Left lung (tissue), 10 donors: Measurements from ENCODE around the gene HMG20A. TPM values are rescaled to one million over a fixed set of nuclear protein-coding genes. Genes with fewer than 3 reads are reported as not detected.

Experiments used
- ATAC-seq: fragments of 200-7000 bp; cut with Tn5 transposase; one replicate; pipeline ENCODE4 v1.9.1; 2020; ENCODE audit warnings: moderate library complexity
- DNase-seq, 4 donors: peaks; one replicate each; pipeline ENCODE4 v3.0.0-alpha.2; 2013 to 2020
- H3K27ac ChIP-seq, 2 donors: fragments of 200-600 bp; sonication (generic) in 1 of 2; one replicate each; pipeline versions ENCODE4 v1.5.0 to v1.8.0; 2020 to 2021
- H3K27me3 ChIP-seq, 2 donors: fragments of 200-600 bp; sonication (generic) in 1 of 2; one replicate each; pipeline versions ENCODE4 v1.5.0 to v1.8.0; 2020 to 2021
- H3K36me3 ChIP-seq, 2 donors: fragments of 200-600 bp; sonication (generic) in 1 of 2; one replicate each; pipeline versions ENCODE4 v1.5.0 to v1.8.0; 2020 to 2021
- H3K4me1 ChIP-seq, 2 donors: fragments of 200-600 bp; one replicate each; pipeline ENCODE4 v1.8.0; 2021
- H3K4me3 ChIP-seq, 2 donors: fragments of 200-600 bp; sonication (generic) in 1 of 2; one replicate each; pipeline versions ENCODE4 v1.5.0 to v1.8.0; 2020 to 2021; ENCODE audit warnings: mild to moderate bottlenecking in 1 of 2
- H3K9me3 ChIP-seq, 2 donors: fragments of 200-600 bp; sonication (generic) in 1 of 2; one replicate each; pipeline versions ENCODE4 v1.5.0 to v1.8.0; 2020 to 2021
- intact Hi-C, 2 donors: fragments of 100-400 bp; cut with DNase I; formaldehyde crosslinking; loops; one replicate each; pipeline versions ENCODE4 v1.11.2 to v1.14.2; 2022
- polyA plus RNA-seq, 6 donors: library from polyadenylated mRNA; unstranded; fragments of 120-200 nt; gene quantifications; one replicate each; pipeline ENCODE4 v1.2.1, GENCODE V29; 2013; ENCODE audit not compliant: insufficient read length in 6 of 6
- total RNA-seq, 2 donors: library from RNA; stranded (reverse); fragmentation: NEBNext Ultra II Directional; extraction: Animal tissue kit (Norgen Biotek cat#: 25700); gene quantifications; one replicate each; pipeline ENCODE4 v1.2.1, GENCODE V29; 2021
- TF ChIP-seq, protein P1 (sequence below), 2 donors: fragments of 200-600 bp; sonication (generic) in 1 of 2; IDR thresholded peaks; one replicate each; pipeline versions ENCODE4 v1.5.0 to v1.8.0; 2021; ENCODE audit warnings: antibody characterized with exemption in 2 of 2
- donor health status: DM: no; HTN: yes; CAD: no.
- donor health status: DM: no; HTN: no; CAD: no.

HMG20A gene
- total and polyA plus RNA-seq, 8 donors, result 34.9 to 93.5 (median 76.5) TPM

- no peaks in the 10 kb centered on the region for H3K36me3 ChIP-seq
- no peak for DNase-seq
- no peak overlapping the region for H3K4me3 ChIP-seq
- H3K27ac ChIP-seq, result no peak overlapping the region
- TF ChIP-seq, protein P1, sequence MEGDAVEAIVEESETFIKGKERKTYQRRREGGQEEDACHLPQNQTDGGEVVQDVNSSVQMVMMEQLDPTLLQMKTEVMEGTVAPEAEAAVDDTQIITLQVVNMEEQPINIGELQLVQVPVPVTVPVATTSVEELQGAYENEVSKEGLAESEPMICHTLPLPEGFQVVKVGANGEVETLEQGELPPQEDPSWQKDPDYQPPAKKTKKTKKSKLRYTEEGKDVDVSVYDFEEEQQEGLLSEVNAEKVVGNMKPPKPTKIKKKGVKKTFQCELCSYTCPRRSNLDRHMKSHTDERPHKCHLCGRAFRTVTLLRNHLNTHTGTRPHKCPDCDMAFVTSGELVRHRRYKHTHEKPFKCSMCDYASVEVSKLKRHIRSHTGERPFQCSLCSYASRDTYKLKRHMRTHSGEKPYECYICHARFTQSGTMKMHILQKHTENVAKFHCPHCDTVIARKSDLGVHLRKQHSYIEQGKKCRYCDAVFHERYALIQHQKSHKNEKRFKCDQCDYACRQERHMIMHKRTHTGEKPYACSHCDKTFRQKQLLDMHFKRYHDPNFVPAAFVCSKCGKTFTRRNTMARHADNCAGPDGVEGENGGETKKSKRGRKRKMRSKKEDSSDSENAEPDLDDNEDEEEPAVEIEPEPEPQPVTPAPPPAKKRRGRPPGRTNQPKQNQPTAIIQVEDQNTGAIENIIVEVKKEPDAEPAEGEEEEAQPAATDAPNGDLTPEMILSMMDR (IDR thresholded peaks at IDR 0.05), result no peak
- intact Hi-C loops, result no loop called here
- no peak for ATAC-seq
- H3K27me3 ChIP-seq, result no peaks in the 10 kb centered on the region
- H3K9me3 ChIP-seq, result no peaks in the 10 kb centered on the region
- peaks cover 35 to 44% of the 10 kb centered on the region in 2 donors for H3K4me1 ChIP-seq
These were observed 73.6 kb downstream of the HMG20A start for GRCh38 chr15:77494073-77494867.

GRCh38 chr15:77494964-77495363 lies 74.3 kb downstream of the HMG20A start:
- H3K27ac ChIP-seq, result peak overlapping the region in 1 of 2 donors; percentile 67
- peaks cover 35 to 44% of the 10 kb centered on the region in 2 donors for H3K4me1 ChIP-seq

GRCh38 chr15:77495838-77496596 lies 75.3 kb downstream of the HMG20A start:
- peaks cover 35 to 44% of the 10 kb centered on the region in 2 donors for H3K4me1 ChIP-seq
- no peaks in the 10 kb centered on the region for H3K9me3 ChIP-seq
- H3K27ac ChIP-seq, result peak overlapping the region; percentile 67 to 79
- no peak overlapping the region for H3K4me3 ChIP-seq
- DNase-seq (no peak), ATAC-seq (peak; percentile 18)
- TF ChIP-seq, protein P1 (IDR thresholded peaks at IDR 0.05), result no peak
- no peaks in the 10 kb centered on the region for H3K27me3 ChIP-seq
- no peaks in the 10 kb centered on the region for H3K36me3 ChIP-seq
- intact Hi-C loops, result no loop called here

More at GRCh38 chr15:77494964-77495363, 74.3 kb downstream of the HMG20A start:
- TF ChIP-seq, protein P1 (IDR thresholded peaks at IDR 0.05), result no peak
- no peak for ATAC-seq
- Histone ChIP-seq H3K27me3 (no peaks in the 10 kb centered on the region), H3K9me3 (no peaks in the 10 kb centered on the region), H3K4me3 (no peak overlapping the region), H3K36me3 (no peaks in the 10 kb centered on the region)
- intact Hi-C loops, result no loop called here
- no peak for DNase-seq

DNA sequence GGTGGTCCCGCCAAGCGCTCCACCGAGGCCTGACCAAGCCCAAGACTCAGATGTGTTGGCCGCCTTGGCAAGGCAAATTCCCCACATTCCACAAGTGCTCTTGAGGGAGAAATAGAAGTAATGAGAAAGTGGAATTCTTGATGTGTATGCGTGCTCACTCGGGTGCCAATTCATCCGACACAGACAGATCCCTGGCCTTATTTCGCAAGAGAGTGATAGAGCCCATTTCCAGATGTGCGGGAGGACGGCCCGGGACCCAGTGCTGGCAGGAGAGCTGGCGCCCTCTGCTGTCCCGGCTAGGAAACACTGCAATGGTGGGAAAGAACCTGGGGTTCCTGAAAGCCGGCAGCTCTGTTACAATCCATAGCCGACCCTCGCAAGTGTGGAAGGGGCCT lies 76.0 kb downstream of the HMG20A start:
- Histone ChIP-seq H3K9me3 (no peaks in the 10 kb centered on the region), H3K27me3 (no peaks in the 10 kb centered on the region), H3K4me1 (peaks cover 35 to 44% of the 10 kb centered on the region in 2 donors), H3K4me3 (no peak overlapping the region), H3K36me3 (no peaks in the 10 kb centered on the region), H3K27ac (peak overlapping the region; percentile 67 to 79)
- ATAC-seq (peak; percentile 95), DNase-seq (peak; percentile 85 to 93 (median 90))
- TF ChIP-seq, protein P1 (IDR thresholded peaks at IDR 0.05), result peak; percentile 87 to 88
- intact Hi-C loops, result no loop called here
